Central memory CD8-positive, alpha-beta T cell (primary cell): ENCODE data around the gene RBBP8NL.
"Not testable (repeated sequence)": the region's sequence is repeated elsewhere in the genome, so short reads cannot be mapped to it uniquely, and the experiment has no call there.

Source experiments
- ATAC-seq: fragments of 150-1000 bp; cut with Tn5 transposase; replicated peaks from 2 replicates; pipeline ENCODE4 v1.10.0; 2022; ENCODE audit warnings: mild to moderate bottlenecking, moderate FRiP score, moderate number of reproducible peaks; ENCODE audit not compliant: poor library complexity, severe bottlenecking; ENCODE audit errors: extremely low read depth
- DNase-seq, 2 donors: peaks; one replicate each; pipeline ENCODE4 v3.0.0; 2021; ENCODE audit warnings: low spot score in 2 of 2
- H3K27ac Mint-ChIP-seq: one replicate; pipeline ENCODE4 v1.8.0; 2022; ENCODE audit warnings: low read depth, mild to moderate bottlenecking, moderate library complexity, mixed read lengths
- H3K27me3 Mint-ChIP-seq: one replicate; pipeline ENCODE4 v1.8.0; 2022; ENCODE audit warnings: mixed read lengths
- H3K36me3 Mint-ChIP-seq: one replicate; pipeline ENCODE4 v1.8.0; 2022; ENCODE audit warnings: mild to moderate bottlenecking, moderate library complexity, mixed read lengths; ENCODE audit not compliant: insufficient read depth
- H3K4me1 Mint-ChIP-seq: one replicate; pipeline ENCODE4 v1.8.0; 2022; ENCODE audit warnings: mixed read lengths
- H3K4me3 Mint-ChIP-seq: one replicate; pipeline ENCODE4 v1.8.0; 2022; ENCODE audit warnings: mild to moderate bottlenecking, moderate library complexity, mixed read lengths
- H3K9me3 Mint-ChIP-seq: one replicate; pipeline ENCODE4 v1.8.0; 2022; ENCODE audit warnings: mixed read lengths

The RBBP8NL gene

GRCh38 chr20:62428396-62429295 is 1.3 kb upstream of the RBBP8NL start:
- H3K4me1 Mint-ChIP-seq: no peaks in the 10 kb centered on the region
- no peak overlapping the region for H3K27ac Mint-ChIP-seq
- peaks cover 26% of the 10 kb centered on the region for H3K27me3 Mint-ChIP-seq
- no peaks in the 10 kb centered on the region for H3K9me3 Mint-ChIP-seq
- no peaks in the 10 kb centered on the region for H3K36me3 Mint-ChIP-seq
- no peak overlapping the region for H3K4me3 Mint-ChIP-seq
- ATAC-seq (no peak), DNase-seq (no peak)

GRCh38 chr20:62428002-62428372 is 648 bp upstream of the RBBP8NL start:
- no peak for ATAC-seq
- no peak overlapping the region for H3K27ac Mint-ChIP-seq
- H3K27me3 Mint-ChIP-seq: peaks cover 19% of the 10 kb centered on the region
- H3K4me1 Mint-ChIP-seq: no peaks in the 10 kb centered on the region
- H3K36me3 Mint-ChIP-seq: no peaks in the 10 kb centered on the region
- no peaks in the 10 kb centered on the region for H3K9me3 Mint-ChIP-seq
- no peak overlapping the region for H3K4me3 Mint-ChIP-seq
- no peak for DNase-seq

GRCh38 chr20:62426699-62427131 is 624 bp downstream of the RBBP8NL start:
- no peak overlapping the region for H3K27ac Mint-ChIP-seq
- H3K4me1 Mint-ChIP-seq: no peaks in the 10 kb centered on the region
- DNase-seq (no peak), ATAC-seq (no peak)
- H3K9me3 Mint-ChIP-seq: no peaks in the 10 kb centered on the region
- no peak overlapping the region for H3K4me3 Mint-ChIP-seq
- peaks cover 9% of the 10 kb centered on the region for H3K27me3 Mint-ChIP-seq
- no peaks in the 10 kb centered on the region for H3K36me3 Mint-ChIP-seq

- H3K27me3 Mint-ChIP-seq, H3K4me1 Mint-ChIP-seq, H3K9me3 Mint-ChIP-seq, H3K36me3 Mint-ChIP-seq, H3K27ac Mint-ChIP-seq, ATAC-seq, H3K4me3 Mint-ChIP-seq, DNase-seq: not testable (repeated sequence)
Observed at GRCh38 chr20:62426059-62426348, 1.3 kb downstream of the RBBP8NL start.

GRCh38 chr20:62425281-62426058 is 1.9 kb downstream of the RBBP8NL start:
- DNase-seq: no peak
- no peaks in the 10 kb centered on the region for H3K4me1 Mint-ChIP-seq
- no peaks in the 10 kb centered on the region for H3K9me3 Mint-ChIP-seq
- H3K36me3 Mint-ChIP-seq: no peaks in the 10 kb centered on the region
- no peak overlapping the region for H3K4me3 Mint-ChIP-seq
- ATAC-seq: no peak
- no peak overlapping the region for H3K27ac Mint-ChIP-seq
- H3K27me3 Mint-ChIP-seq: no peaks in the 10 kb centered on the region

- no peaks in the 10 kb centered on the region for H3K27me3 Mint-ChIP-seq
- no peak overlapping the region for H3K4me3 Mint-ChIP-seq
- ATAC-seq: no peak
- no peaks in the 10 kb centered on the region for H3K36me3 Mint-ChIP-seq
- H3K9me3 Mint-ChIP-seq: no peaks in the 10 kb centered on the region
- no peaks in the 10 kb centered on the region for H3K4me1 Mint-ChIP-seq
- no peak overlapping the region for H3K27ac Mint-ChIP-seq
- DNase-seq: no peak
Observed at GRCh38 chr20:62424249-62425107, 2.9 kb downstream of the RBBP8NL start.

GRCh38 chr20:62423326-62423706 is 4.0 kb downstream of the RBBP8NL start:
- Mint-ChIP-seq H3K27me3 (no peaks in the 10 kb centered on the region), H3K27ac (no peak overlapping the region), H3K4me3 (no peak overlapping the region), H3K9me3 (no peaks in the 10 kb centered on the region), H3K4me1 (no peaks in the 10 kb centered on the region), H3K36me3 (no peaks in the 10 kb centered on the region)
- no peak for ATAC-seq
- no peak for DNase-seq

GRCh38 chr20:62422636-62423325 is 4.6 kb downstream of the RBBP8NL start:
- no peak overlapping the region for H3K4me3 Mint-ChIP-seq

GRCh38 chr20:62421716-62421990 is 5.7 kb downstream of the RBBP8NL start:
- Mint-ChIP-seq H3K27ac (no peak overlapping the region), H3K4me3 (no peak overlapping the region), H3K9me3 (no peaks in the 10 kb centered on the region), H3K4me1 (no peaks in the 10 kb centered on the region), H3K36me3 (no peaks in the 10 kb centered on the region), H3K27me3 (no peaks in the 10 kb centered on the region)
- ATAC-seq (no peak), DNase-seq (no peak)

More at GRCh38 chr20:62422636-62423325, 4.6 kb downstream of the RBBP8NL start:
- Mint-ChIP-seq H3K36me3 (no peaks in the 10 kb centered on the region), H3K27ac (no peak overlapping the region), H3K4me1 (no peaks in the 10 kb centered on the region), H3K27me3 (no peaks in the 10 kb centered on the region), H3K9me3 (no peaks in the 10 kb centered on the region)
- ATAC-seq (no peak), DNase-seq (no peak)

GRCh38 chr20:62420846-62421715 is 6.3 kb downstream of the RBBP8NL start:
- Mint-ChIP-seq H3K4me1 (no peaks in the 10 kb centered on the region), H3K27me3 (no peaks in the 10 kb centered on the region), H3K27ac (no peak overlapping the region), H3K9me3 (no peaks in the 10 kb centered on the region), H3K4me3 (no peak overlapping the region), H3K36me3 (no peaks in the 10 kb centered on the region)
- DNase-seq (no peak), ATAC-seq (no peak)

- Mint-ChIP-seq H3K27ac (no peak overlapping the region), H3K9me3 (no peaks in the 10 kb centered on the region), H3K4me1 (no peaks in the 10 kb centered on the region)
Observed at GRCh38 chr20:62419759-62420158, 7.6 kb downstream of the RBBP8NL start.

More at GRCh38 chr20:62419759-62420158, 7.6 kb downstream of the RBBP8NL start:
- no peak overlapping the region for H3K4me3 Mint-ChIP-seq
- no peaks in the 10 kb centered on the region for H3K27me3 Mint-ChIP-seq
- no peak for DNase-seq
- H3K36me3 Mint-ChIP-seq: no peaks in the 10 kb centered on the region
- no peak for ATAC-seq
